ENCODE results near the gene MDM1. TPM values are rescaled to one million over a fixed set of nuclear protein-coding genes. Genes with fewer than 3 reads are reported as not detected.

MDM1 gene
- polyA plus RNA-seq, 1 experiment = 13.5 TPM

- DNase-seq (ENCODE audit: low read depth, low spot score) = no peak
- no peak overlapping the region for H3K4me3 ChIP-seq (ENCODE audit: low read depth, low read length)
- TF ChIP-seq CTCF (IDR thresholded peaks at IDR 0.05; ENCODE audit: low read depth, low read length) = no peak
- ChIA-PET POLR2A (no interaction called here), CTCF (interaction anchor here (1.2 kb wide), 1 partner anchor 30 kb away, joined by 3 read pairs; no protein-coding TSS in a partner anchor)
- no peaks in the 10 kb centered on the region for H3K27me3 ChIP-seq (ENCODE audit: control insufficient read depth, insufficient read depth, low read length)
- no peaks in the 10 kb centered on the region for H3K9me3 ChIP-seq (ENCODE audit: control insufficient read depth, insufficient read depth, low read length)
- H3K27ac ChIP-seq (ENCODE audit: low read depth, low read length) = no peak overlapping the region
Measured at GRCh38 chr12:68252077-68252476, 80.1 kb downstream of the MDM1 start.

GRCh38 chr12:68250454-68250853 is 81.7 kb downstream of the MDM1 start:
- no peak for TF ChIP-seq CTCF (IDR thresholded peaks at IDR 0.05; ENCODE audit: low read depth, low read length)
- no peak overlapping the region for H3K4me3 ChIP-seq (ENCODE audit: low read depth, low read length)
- no peaks in the 10 kb centered on the region for H3K27me3 ChIP-seq (ENCODE audit: control insufficient read depth, insufficient read depth, low read length)
- DNase-seq (ENCODE audit: low read depth, low spot score) = no peak
- H3K9me3 ChIP-seq (ENCODE audit: control insufficient read depth, insufficient read depth, low read length) = no peaks in the 10 kb centered on the region
- POLR2A ChIA-PET = no interaction called here
- CTCF ChIA-PET = interaction anchor here (2.3 to 3.7 kb wide), 2 partner anchors 28 to 67 kb away, joined by 9 to 20 read pairs; no protein-coding TSS in a partner anchor
- no peak overlapping the region for H3K27ac ChIP-seq (ENCODE audit: low read depth, low read length)

GRCh38 chr12:68247785-68248184 is 84.4 kb downstream of the MDM1 start:
- H3K4me3 ChIP-seq (ENCODE audit: low read depth, low read length) = no peak overlapping the region
- ChIA-PET POLR2A (no interaction called here), CTCF (interaction anchor here (3.7 kb wide), 1 partner anchor 25 kb away, joined by 20 read pairs; no protein-coding TSS in a partner anchor)
- no peaks in the 10 kb centered on the region for H3K9me3 ChIP-seq (ENCODE audit: control insufficient read depth, insufficient read depth, low read length)
- no peak for TF ChIP-seq CTCF (IDR thresholded peaks at IDR 0.05; ENCODE audit: low read depth, low read length)
- no peaks in the 10 kb centered on the region for H3K27me3 ChIP-seq (ENCODE audit: control insufficient read depth, insufficient read depth, low read length)
- no peak for DNase-seq (ENCODE audit: low read depth, low spot score)
- H3K27ac ChIP-seq (ENCODE audit: low read depth, low read length) = no peak overlapping the region

- Histone ChIP-seq H3K27ac (ENCODE audit: low read depth, low read length) (no peak overlapping the region), H3K4me3 (ENCODE audit: low read depth, low read length) (no peak overlapping the region), H3K27me3 (ENCODE audit: control insufficient read depth, insufficient read depth, low read length) (no peaks in the 10 kb centered on the region), H3K9me3 (ENCODE audit: control insufficient read depth, insufficient read depth, low read length) (no peaks in the 10 kb centered on the region)
- ChIA-PET POLR2A (no interaction called here), CTCF (no interaction called here)
- DNase-seq (ENCODE audit: low read depth, low spot score) = no peak
- no peak for TF ChIP-seq CTCF (IDR thresholded peaks at IDR 0.05; ENCODE audit: low read depth, low read length)
Measured at GRCh38 chr12:68246350-68246749, 85.8 kb downstream of the MDM1 start.

- ChIA-PET CTCF (interaction anchor here (0.9 to 1.3 kb wide), 3 partner anchors 22 to 205 kb away, joined by 4 to 5 read pairs (median 4); no protein-coding TSS in a partner anchor), POLR2A (interaction anchor here (1.2 kb wide), 1 partner anchor 23 kb away, joined by 3 read pairs; no protein-coding TSS in a partner anchor)
- TF ChIP-seq CTCF (IDR thresholded peaks at IDR 0.05; ENCODE audit: low read depth, low read length) = no peak
- H3K27me3 ChIP-seq (ENCODE audit: control insufficient read depth, insufficient read depth, low read length) = no peaks in the 10 kb centered on the region
- H3K4me3 ChIP-seq (ENCODE audit: low read depth, low read length) = no peak overlapping the region
- H3K27ac ChIP-seq (ENCODE audit: low read depth, low read length) = peak overlapping the region; percentile 2
- H3K9me3 ChIP-seq (ENCODE audit: control insufficient read depth, insufficient read depth, low read length) = no peaks in the 10 kb centered on the region
- no peak for DNase-seq (ENCODE audit: low read depth, low spot score)
Measured at GRCh38 chr12:68245180-68246021, 86.8 kb downstream of the MDM1 start.
